Ovary (tissue), 3 donors: Measurements from ENCODE around the gene INHBB.

Experiments used
- POLR2A ChIP-seq: fragments of 450-650 bp; IDR thresholded peaks from one replicate; pipeline ENCODE4 v1.6.1; 2017; ENCODE audit warnings: antibody characterized with exemption, mild to moderate bottlenecking, moderate library complexity
- TF ChIP-seq, protein P1 (sequence below), 3 donors: fragments of 450-650 bp in 2 of 3; fragments of 200-600 bp in 1 of 3; IDR thresholded peaks; one replicate each; pipeline versions ENCODE4 v1.5.1 to v1.8.0; 2016 to 2022; ENCODE audit warnings: antibody characterized with exemption in 3 of 3, mild to moderate bottlenecking in 1 of 3
- donor health status: DM: no; HTN: no; CAD: no.

DNA sequence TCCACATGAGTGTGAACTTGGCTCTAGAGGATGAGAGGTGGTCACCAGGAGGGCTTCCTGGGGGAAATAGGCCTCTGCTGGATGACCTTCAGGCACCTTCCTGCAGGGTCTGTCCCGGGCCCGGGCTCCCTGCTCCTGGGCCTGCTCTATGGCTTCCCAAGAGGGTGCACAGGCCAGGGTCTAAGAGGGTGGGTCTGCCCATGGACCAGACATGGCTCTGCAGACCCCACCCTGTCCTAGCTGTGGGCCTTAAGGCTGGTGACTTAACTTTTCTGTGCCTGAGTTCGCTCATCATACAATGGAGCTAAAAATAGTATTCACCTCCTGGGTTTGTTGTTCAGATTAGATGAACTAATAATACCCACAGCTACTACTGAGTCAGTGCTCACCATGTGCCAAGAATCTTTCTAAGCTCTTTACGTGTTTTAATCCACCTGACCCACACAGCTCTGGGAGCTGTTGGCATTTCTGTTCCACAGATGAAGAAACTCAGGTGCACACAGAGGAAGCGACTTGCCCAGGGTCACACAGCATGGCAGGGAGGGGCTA is 14.4 kb downstream of the INHBB start:
- TF ChIP-seq POLR2A = no peak
- TF ChIP-seq, protein P1, sequence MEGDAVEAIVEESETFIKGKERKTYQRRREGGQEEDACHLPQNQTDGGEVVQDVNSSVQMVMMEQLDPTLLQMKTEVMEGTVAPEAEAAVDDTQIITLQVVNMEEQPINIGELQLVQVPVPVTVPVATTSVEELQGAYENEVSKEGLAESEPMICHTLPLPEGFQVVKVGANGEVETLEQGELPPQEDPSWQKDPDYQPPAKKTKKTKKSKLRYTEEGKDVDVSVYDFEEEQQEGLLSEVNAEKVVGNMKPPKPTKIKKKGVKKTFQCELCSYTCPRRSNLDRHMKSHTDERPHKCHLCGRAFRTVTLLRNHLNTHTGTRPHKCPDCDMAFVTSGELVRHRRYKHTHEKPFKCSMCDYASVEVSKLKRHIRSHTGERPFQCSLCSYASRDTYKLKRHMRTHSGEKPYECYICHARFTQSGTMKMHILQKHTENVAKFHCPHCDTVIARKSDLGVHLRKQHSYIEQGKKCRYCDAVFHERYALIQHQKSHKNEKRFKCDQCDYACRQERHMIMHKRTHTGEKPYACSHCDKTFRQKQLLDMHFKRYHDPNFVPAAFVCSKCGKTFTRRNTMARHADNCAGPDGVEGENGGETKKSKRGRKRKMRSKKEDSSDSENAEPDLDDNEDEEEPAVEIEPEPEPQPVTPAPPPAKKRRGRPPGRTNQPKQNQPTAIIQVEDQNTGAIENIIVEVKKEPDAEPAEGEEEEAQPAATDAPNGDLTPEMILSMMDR (IDR thresholded peaks at IDR 0.05) = no peak
